Omental fat pad (tissue), 4 donors: Measurements from ENCODE around the gene EHBP1. TPM values are rescaled to one million over a fixed set of nuclear protein-coding genes. Genes with fewer than 3 reads are reported as not detected.

Experiments
- ATAC-seq: fragments of 150-250 bp; one replicate; pipeline ENCODE4 v1.9.1; 2016; ENCODE audit warnings: mild to moderate bottlenecking, moderate library complexity; ENCODE audit not compliant: low FRiP score
- DNase-seq: peaks from one replicate; pipeline ENCODE4 v3.0.0-alpha.2; 2019; ENCODE audit warnings: low spot score
- CTCF ChIP-seq, 3 donors: fragments of 450-650 bp; IDR thresholded peaks; one replicate each; pipeline ENCODE4 v1.5.1; 2016 to 2017; ENCODE audit warnings: antibody characterized with exemption in 3 of 3, mild to moderate bottlenecking in 3 of 3, moderate library complexity in 2 of 3
- total RNA-seq, 4 donors: library from RNA; depleted of rRNA; stranded (reverse); fragments of >200 nt; gene quantifications; one replicate each; pipeline ENCODE4 v1.1.0, GENCODE V29; 2016

EHBP1 gene
- total RNA-seq, 4 donors from 2014 or later, result 60.9 to 91.3 (median 78.6) TPM

- ATAC-seq, result no peak
- no peak for TF ChIP-seq CTCF (IDR thresholded peaks at IDR 0.05)
- no peak for DNase-seq
Observed at GRCh38 chr2:62884514-62884913, 179.0 kb downstream of the EHBP1 start.

GRCh38 chr2:62894966-62895631 lies 189.6 kb downstream of the EHBP1 start:
- ATAC-seq (no peak), DNase-seq (no peak)
- TF ChIP-seq CTCF (IDR thresholded peaks at IDR 0.05), result no peak

DNA sequence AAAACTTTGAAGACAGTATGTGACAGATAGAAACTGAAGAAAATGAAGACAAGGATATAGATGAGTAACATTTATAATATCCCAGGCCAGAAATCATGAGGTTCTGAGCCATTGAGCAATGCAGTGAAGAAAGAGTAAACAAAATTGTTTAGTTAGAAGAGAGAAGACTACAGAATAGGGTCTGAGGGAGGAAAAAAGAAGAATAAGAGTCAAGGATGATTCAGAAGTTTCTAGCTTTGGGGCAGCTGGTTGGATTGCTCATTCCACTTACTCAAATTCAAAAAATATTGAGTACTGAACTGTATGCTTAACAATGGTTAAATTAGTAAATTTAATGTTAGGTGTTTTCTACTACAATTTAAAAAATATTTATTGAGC lies 190.1 kb downstream of the EHBP1 start:
- no peak for DNase-seq
- ATAC-seq, result no peak
- TF ChIP-seq CTCF (IDR thresholded peaks at IDR 0.05), result no peak

DNA sequence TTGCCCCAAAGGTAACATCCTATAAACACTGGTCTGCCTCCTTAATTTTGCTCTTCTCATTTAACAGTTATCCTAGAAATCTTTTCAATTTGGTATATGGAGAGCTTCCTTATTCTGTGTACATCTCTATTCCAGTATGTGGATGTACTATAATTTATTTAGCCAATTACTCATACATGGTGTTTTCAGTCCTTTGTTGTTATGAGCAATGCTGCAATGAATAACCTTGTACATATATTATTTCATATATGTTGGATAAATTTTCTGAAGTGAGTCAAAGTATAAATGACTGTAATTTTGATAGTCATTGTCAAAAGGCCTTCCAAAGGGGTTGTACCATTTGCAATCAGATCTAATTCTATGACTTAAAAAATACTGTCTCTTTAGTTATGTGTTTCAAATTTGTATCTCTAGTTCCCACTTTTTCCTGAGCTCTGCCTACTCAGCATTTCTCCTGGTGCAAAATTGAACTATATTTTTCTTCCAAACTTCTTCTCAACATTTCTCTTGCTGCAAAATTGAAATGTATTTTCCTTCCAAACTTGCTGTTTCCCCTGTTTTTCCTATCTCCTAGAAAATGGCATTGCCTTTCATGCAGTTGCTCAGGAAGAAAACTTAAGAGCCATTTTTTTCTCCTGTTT lies 191.8 kb downstream of the EHBP1 start:
- DNase-seq, result no peak
- TF ChIP-seq CTCF (IDR thresholded peaks at IDR 0.05), result no peak
- ATAC-seq, result no peak

GRCh38 chr2:62904344-62904743 lies 198.8 kb downstream of the EHBP1 start:
- no peak for ATAC-seq

DNA sequence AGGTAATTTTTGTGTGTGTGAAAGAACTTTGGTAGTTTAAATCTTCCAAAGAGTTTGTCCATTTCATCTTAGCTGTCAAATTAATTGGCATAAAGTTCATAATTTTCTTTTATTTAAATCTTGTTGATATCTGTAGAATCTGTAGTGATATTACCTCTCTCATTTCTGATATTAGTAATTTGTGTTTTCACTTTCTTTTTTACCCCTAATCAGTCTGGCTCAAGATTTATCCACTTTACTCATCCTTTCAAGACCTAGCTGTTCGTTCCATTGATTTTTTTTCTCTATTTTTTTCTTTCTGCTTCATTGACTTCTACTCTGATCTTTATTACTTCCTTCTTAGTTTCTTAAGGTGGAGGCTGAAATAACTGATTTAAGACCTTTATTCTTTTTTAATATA lies 202.6 kb downstream of the EHBP1 start:
- no peak for TF ChIP-seq CTCF (IDR thresholded peaks at IDR 0.05)
- DNase-seq, result no peak
- no peak for ATAC-seq

More at GRCh38 chr2:62904344-62904743, 198.8 kb downstream of the EHBP1 start:
- DNase-seq, result no peak
- no peak for TF ChIP-seq CTCF (IDR thresholded peaks at IDR 0.05)

DNA sequence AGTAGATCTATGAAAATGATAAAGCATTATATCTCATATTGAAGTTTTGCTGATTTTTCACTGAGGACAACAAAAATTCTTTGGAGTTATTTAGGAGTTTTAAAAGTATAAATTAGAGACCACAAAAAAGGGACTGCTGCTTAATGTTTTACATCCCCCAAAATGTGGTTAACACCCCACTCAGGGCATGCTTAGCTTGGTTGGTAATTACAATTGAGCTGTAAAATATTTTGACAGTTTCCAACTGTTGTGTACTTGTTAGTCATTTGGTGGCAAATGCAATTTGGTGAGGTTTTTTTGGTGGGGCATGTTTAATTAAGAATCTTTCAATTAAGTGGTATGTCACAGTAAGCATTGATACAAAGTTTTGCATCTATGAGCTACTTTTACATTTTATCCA lies 207.8 kb downstream of the EHBP1 start:
- no peak for DNase-seq
- no peak for ATAC-seq
- TF ChIP-seq CTCF (IDR thresholded peaks at IDR 0.05), result no peak
